ENCODE results near the gene FNIP1. TPM values are rescaled to one million over a fixed set of nuclear protein-coding genes. Genes with fewer than 3 reads are reported as not detected.

The FNIP1 gene
- total RNA-seq, 3 donors from 2014 or later (not counting 1 experiment from before 2014, with no cell fraction given) = 49.6 to 54.6 (median 50.8) TPM

DNA sequence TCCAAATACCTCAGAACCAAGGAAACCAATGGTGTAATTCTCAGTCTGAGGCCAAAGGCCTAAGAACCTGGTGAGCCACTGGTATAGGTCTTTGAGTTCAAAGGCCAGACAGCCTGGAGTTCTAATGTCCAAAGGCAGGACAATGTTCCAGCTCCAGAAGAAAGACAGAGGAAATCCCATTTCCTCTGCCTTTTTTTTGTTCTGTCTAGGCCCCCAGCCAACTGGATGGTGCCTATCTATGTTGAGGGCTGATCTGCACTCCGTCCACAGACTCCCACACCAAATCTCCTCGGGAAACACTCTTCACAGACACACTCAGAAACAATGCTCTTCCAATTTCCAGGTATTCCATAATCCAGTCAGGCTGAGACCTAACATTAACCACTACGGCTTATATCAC is 30.1 kb downstream of the FNIP1 start:
- no peak overlapping the region for H3K4me3 Mint-ChIP-seq
- WGBS (ENCODE audit: insufficient coverage) = 99% methylated on average over 3 of the region's 3 CpGs
- no peaks in the 10 kb centered on the region for H3K36me3 Mint-ChIP-seq
- H3K27ac Mint-ChIP-seq = no peak overlapping the region
- no peak for DNase-seq
- TF ChIP-seq, protein P1, sequence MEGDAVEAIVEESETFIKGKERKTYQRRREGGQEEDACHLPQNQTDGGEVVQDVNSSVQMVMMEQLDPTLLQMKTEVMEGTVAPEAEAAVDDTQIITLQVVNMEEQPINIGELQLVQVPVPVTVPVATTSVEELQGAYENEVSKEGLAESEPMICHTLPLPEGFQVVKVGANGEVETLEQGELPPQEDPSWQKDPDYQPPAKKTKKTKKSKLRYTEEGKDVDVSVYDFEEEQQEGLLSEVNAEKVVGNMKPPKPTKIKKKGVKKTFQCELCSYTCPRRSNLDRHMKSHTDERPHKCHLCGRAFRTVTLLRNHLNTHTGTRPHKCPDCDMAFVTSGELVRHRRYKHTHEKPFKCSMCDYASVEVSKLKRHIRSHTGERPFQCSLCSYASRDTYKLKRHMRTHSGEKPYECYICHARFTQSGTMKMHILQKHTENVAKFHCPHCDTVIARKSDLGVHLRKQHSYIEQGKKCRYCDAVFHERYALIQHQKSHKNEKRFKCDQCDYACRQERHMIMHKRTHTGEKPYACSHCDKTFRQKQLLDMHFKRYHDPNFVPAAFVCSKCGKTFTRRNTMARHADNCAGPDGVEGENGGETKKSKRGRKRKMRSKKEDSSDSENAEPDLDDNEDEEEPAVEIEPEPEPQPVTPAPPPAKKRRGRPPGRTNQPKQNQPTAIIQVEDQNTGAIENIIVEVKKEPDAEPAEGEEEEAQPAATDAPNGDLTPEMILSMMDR (IDR thresholded peaks at IDR 0.05) = no peak
- intact Hi-C loops (cut with micrococcal nuclease) = no loop called here
- H3K4me1 Mint-ChIP-seq = peaks cover 36 to 45% of the 10 kb centered on the region in 2 donors
- H3K9me3 Mint-ChIP-seq = peaks cover 2% of the 10 kb centered on the region in 2 donors
- H3K27ac ChIP-seq (ENCODE audit: low read length) = no peak overlapping the region
- no peak overlapping the region for H3K4me3 ChIP-seq (ENCODE audit: low read length)
- no peaks in the 10 kb centered on the region for H3K27me3 ChIP-seq (ENCODE audit: control insufficient read depth, insufficient read depth, low read length)
- no peaks in the 10 kb centered on the region for H3K27me3 Mint-ChIP-seq (ENCODE audit: low read depth in 2 of 2)
- no peaks in the 10 kb centered on the region for H3K4me1 ChIP-seq (ENCODE audit: control insufficient read depth, insufficient read depth, low read length)
- ATAC-seq = no peak
- no peaks in the 10 kb centered on the region for H3K36me3 ChIP-seq (ENCODE audit: control insufficient read depth, insufficient read depth, low read length)
- no peaks in the 10 kb centered on the region for H3K9me3 ChIP-seq (ENCODE audit: control insufficient read depth, insufficient read depth, low read length)

DNA sequence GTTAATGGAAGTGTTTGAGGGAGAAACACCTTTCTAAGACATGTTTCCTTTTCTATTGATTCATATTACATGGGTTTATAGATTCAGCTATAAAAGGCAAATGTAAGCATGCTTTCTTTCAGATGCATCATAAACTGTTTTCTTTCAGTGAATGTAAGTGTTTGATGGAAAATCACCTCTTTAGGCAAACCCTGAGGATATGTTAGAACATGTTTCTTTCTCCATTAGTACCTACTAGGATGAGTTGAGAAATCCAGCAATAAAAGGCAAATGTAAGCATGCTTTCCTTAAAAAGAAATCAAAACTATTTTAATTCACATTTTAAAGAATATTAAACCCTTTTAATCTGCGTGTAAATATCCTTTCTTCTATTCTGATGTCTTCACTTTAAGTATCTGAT is 31.6 kb downstream of the FNIP1 start:
- DNase-seq = no peak
- Mint-ChIP-seq H3K9me3 (peaks cover 2% of the 10 kb centered on the region in 2 donors), H3K4me1 (peaks cover 48 to 54% of the 10 kb centered on the region in 2 donors), H3K4me3 (no peak overlapping the region), H3K36me3 (no peaks in the 10 kb centered on the region), H3K27me3 (ENCODE audit: low read depth in 2 of 2) (no peaks in the 10 kb centered on the region), H3K27ac (peak overlapping the region in 1 of 2 donors; percentile 23)
- H3K27me3 ChIP-seq (ENCODE audit: control insufficient read depth, insufficient read depth, low read length) = no peaks in the 10 kb centered on the region
- H3K36me3 ChIP-seq (ENCODE audit: control insufficient read depth, insufficient read depth, low read length) = no peaks in the 10 kb centered on the region
- no peaks in the 10 kb centered on the region for H3K4me1 ChIP-seq (ENCODE audit: control insufficient read depth, insufficient read depth, low read length)
- intact Hi-C loops (cut with micrococcal nuclease) = no loop called here
- TF ChIP-seq, protein P1 (IDR thresholded peaks at IDR 0.05) = no peak
- H3K4me3 ChIP-seq (ENCODE audit: low read length) = no peak overlapping the region
- H3K9me3 ChIP-seq (ENCODE audit: control insufficient read depth, insufficient read depth, low read length) = no peaks in the 10 kb centered on the region
- no peak for ATAC-seq
- H3K27ac ChIP-seq (ENCODE audit: low read length) = no peak overlapping the region
- 100% methylated on average over 1 of the region's 1 CpG for WGBS (ENCODE audit: insufficient coverage)

DNA sequence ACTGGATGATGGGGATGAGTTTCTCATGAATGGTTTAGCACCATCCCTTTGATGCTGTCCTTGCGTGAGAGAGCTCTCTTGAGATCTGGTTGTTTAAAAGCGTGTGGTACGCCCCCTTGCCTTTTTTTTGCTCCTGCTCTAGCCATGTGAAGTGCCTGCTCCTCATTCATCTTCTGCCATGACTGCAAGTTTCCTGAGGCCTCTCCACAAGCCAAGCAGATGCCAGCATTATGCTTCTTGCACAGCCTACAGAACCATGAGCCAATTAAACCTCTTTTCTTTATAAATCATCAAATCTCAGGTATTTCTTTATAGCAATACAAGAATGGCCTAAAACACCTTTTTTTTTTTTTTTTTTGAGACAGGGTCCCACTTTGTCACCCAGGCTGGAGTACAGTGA is 32.8 kb downstream of the FNIP1 start:
- Histone ChIP-seq H3K9me3 (ENCODE audit: control insufficient read depth, insufficient read depth, low read length) (no peaks in the 10 kb centered on the region), H3K27ac (ENCODE audit: low read length) (no peak overlapping the region), H3K4me1 (ENCODE audit: control insufficient read depth, insufficient read depth, low read length) (no peaks in the 10 kb centered on the region), H3K36me3 (ENCODE audit: control insufficient read depth, insufficient read depth, low read length) (no peaks in the 10 kb centered on the region), H3K4me3 (ENCODE audit: low read length) (no peak overlapping the region), H3K27me3 (ENCODE audit: control insufficient read depth, insufficient read depth, low read length) (no peaks in the 10 kb centered on the region)
- no peaks in the 10 kb centered on the region for H3K27me3 Mint-ChIP-seq (ENCODE audit: low read depth in 2 of 2)
- no peaks in the 10 kb centered on the region for H3K36me3 Mint-ChIP-seq
- peaks cover 2% of the 10 kb centered on the region in 2 donors for H3K9me3 Mint-ChIP-seq
- no peak overlapping the region for H3K4me3 Mint-ChIP-seq
- peaks cover 53 to 58% of the 10 kb centered on the region in 2 donors for H3K4me1 Mint-ChIP-seq
- ATAC-seq (no peak), DNase-seq (no peak)
- 97% methylated on average over 3 of the region's 3 CpGs for WGBS (ENCODE audit: insufficient coverage)
- TF ChIP-seq, protein P1 (IDR thresholded peaks at IDR 0.05) = no peak
- H3K27ac Mint-ChIP-seq = no peak overlapping the region
- intact Hi-C loops (cut with micrococcal nuclease) = no loop called here

DNA sequence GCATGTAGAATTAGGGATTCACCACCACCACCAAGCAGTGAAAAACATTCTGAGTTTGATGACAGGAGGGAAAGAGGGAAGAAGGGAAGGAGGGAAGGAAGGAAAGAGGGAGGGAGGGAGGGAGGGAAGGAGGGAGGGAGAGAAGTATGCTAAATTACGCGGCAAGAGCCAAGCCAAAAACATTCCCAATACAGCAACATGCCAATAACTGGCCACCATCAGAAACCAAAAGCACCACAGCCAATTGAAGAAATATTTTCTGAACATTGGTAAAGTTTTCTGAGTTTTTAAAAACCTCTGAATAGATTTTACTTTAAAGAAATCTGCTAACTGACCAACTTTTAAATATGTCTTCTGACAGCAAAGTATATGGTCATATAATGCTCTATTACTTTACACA is 36.0 kb downstream of the FNIP1 start:
- H3K27me3 ChIP-seq (ENCODE audit: control insufficient read depth, insufficient read depth, low read length) = no peaks in the 10 kb centered on the region
- Mint-ChIP-seq H3K4me3 (no peak overlapping the region), H3K36me3 (no peaks in the 10 kb centered on the region), H3K4me1 (peaks cover 52 to 54% of the 10 kb centered on the region in 2 donors), H3K27ac (no peak overlapping the region), H3K27me3 (ENCODE audit: low read depth in 2 of 2) (no peaks in the 10 kb centered on the region), H3K9me3 (peaks cover 2% of the 10 kb centered on the region in 2 donors)
- peaks cover 2% of the 10 kb centered on the region for H3K4me1 ChIP-seq (ENCODE audit: control insufficient read depth, insufficient read depth, low read length)
- H3K36me3 ChIP-seq (ENCODE audit: control insufficient read depth, insufficient read depth, low read length) = no peaks in the 10 kb centered on the region
- no peak overlapping the region for H3K27ac ChIP-seq (ENCODE audit: low read length)
- TF ChIP-seq, protein P1 (IDR thresholded peaks at IDR 0.05) = no peak
- H3K9me3 ChIP-seq (ENCODE audit: control insufficient read depth, insufficient read depth, low read length) = no peaks in the 10 kb centered on the region
- WGBS (ENCODE audit: insufficient coverage) = no CpG with 5 or more reads among the region's 2 CpGs
- ATAC-seq (no peak), DNase-seq (no peak)
- intact Hi-C loops (cut with micrococcal nuclease) = no loop called here
- no peak overlapping the region for H3K4me3 ChIP-seq (ENCODE audit: low read length)

Measured in natural killer cell (primary cell).